Retinal pigment epithelial cell (primary cell): Measurements from ENCODE around the gene SLC35D3.
"Not testable (repeated sequence)": the region's sequence is repeated elsewhere in the genome, so short reads cannot be mapped to it uniquely, and the experiment has no call there.

Experiments
- DNase-seq: peaks from one replicate; pipeline ENCODE4 v3.0.0-alpha.2; 2010; ENCODE audit warnings: low read depth
- H3K4me3 ChIP-seq: 2 replicates; pipeline ENCODE4 v1.5.1; 2011; ENCODE audit warnings: mild to moderate bottlenecking, low read length, control low read depth, moderate library complexity
- TF ChIP-seq, protein P1 (sequence below): conservative IDR thresholded peaks from 2 replicates; pipeline ENCODE4 v1.5.1; 2011; ENCODE audit warnings: low read depth, low read length, control low read depth, inconsistent platforms

SLC35D3 gene

DNA sequence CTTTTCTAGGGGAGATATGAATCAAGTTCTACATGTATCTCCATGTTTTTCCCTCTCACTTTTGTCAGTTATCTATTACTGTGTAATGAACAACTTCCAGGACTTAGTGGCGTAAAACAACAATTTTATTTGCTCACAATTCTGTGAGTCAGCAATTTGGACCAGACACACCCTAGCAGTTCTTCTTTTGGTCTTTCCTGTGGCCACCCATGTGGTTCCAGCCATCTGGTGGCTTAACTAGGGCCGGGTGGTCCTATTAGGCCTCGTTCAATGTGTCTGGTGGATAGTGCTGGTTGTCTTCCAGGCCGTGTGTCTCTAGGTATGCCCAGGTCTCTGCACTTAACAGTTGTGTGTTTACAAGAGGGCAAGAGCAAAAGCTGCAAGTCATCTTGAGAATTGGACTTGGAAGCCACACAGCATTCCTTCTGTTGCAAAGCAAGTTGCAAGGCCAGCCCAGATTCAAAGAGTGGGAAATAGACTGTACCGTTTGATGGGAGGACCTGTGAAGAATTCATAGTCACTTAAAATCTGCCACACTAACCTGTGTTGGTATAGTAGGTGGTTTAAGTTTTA, 20.8 kb upstream of the SLC35D3 start:
- H3K4me3 ChIP-seq: no peak overlapping the region

DNA sequence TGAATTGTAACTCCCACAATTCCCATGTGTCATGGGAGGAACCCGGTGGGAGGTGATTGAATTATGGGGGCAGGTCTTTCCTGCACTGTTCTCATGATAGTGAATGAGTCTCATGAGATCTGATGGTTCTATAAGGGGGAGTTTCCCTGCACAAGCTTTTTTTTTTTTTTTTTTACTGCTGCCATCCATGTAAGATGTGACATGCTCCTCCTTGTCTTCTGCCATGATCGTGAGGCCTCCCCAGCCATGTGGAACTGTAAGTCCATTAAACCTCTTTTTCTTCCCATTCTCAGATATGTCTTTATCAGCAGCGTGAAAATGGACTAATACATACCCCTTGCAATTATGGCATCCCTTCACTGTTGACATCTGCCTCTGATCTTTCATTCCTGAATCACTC, 17.6 kb upstream of the SLC35D3 start:
- H3K4me3 ChIP-seq, DNase-seq: not testable (repeated sequence)

More for the DNA sequence above, 20.8 kb upstream of the SLC35D3 start:
- no peak for DNase-seq
- TF ChIP-seq, protein P1, sequence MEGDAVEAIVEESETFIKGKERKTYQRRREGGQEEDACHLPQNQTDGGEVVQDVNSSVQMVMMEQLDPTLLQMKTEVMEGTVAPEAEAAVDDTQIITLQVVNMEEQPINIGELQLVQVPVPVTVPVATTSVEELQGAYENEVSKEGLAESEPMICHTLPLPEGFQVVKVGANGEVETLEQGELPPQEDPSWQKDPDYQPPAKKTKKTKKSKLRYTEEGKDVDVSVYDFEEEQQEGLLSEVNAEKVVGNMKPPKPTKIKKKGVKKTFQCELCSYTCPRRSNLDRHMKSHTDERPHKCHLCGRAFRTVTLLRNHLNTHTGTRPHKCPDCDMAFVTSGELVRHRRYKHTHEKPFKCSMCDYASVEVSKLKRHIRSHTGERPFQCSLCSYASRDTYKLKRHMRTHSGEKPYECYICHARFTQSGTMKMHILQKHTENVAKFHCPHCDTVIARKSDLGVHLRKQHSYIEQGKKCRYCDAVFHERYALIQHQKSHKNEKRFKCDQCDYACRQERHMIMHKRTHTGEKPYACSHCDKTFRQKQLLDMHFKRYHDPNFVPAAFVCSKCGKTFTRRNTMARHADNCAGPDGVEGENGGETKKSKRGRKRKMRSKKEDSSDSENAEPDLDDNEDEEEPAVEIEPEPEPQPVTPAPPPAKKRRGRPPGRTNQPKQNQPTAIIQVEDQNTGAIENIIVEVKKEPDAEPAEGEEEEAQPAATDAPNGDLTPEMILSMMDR: no peak

DNA sequence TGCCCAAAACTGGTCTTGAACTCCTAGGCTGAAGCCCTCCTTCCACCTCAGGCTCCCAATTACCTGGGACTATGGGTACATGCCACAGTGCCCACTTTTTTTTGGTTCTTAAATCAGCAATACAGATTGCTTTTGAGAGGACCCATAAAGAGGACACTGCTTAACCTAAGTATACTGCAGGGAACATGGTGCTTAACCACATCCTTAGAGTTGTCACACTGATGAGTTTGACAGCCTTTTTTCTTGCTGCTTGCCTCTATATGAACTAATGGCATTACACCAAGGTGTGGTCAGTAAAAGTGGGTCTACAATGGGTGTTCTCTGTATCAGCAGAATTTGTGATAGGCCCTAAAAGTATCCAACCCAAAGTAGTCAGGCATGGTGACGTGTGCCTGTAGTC, 7.2 kb upstream of the SLC35D3 start:
- DNase-seq: no peak
- H3K4me3 ChIP-seq: no peak overlapping the region
- TF ChIP-seq, protein P1: no peak

DNA sequence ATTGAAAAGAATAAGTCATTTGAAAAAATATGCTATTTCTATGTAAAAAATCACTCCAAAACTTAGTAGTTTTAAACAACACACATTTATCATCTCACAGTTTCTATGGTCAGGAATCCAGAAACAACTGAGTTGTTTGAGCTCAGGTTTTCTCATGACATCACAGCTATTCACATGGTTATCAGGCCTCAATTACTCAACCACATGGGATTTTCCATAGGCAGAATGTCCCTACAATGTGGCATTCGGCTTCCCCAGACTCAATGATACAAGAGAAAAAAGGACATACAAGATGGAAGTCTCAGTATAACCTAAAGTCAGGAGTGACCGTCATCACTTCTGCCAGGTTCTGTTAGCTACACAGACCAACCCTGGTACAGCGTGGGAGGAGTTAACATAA, 3.4 kb upstream of the SLC35D3 start:
- TF ChIP-seq, protein P1: no peak
- no peak for DNase-seq
- no peak overlapping the region for H3K4me3 ChIP-seq

DNA sequence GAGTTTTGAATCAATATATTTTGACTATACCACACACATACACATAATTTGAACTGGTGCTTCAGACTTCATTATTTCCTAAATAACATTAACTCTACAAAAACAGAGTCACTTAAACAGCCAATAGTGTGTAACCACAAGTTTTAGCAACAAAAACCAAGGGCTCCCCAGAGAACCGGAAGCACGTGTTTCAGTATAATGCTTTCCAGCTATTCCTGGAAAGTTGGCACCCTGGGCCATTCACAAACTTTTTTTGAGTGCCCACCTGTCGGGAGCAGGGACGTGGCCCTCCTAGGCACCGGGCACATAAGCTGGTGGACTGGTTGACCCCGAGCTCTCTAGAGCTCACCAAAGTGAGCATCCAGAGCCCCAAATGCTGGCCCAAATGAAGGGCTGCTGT, 1.9 kb upstream of the SLC35D3 start:
- TF ChIP-seq, protein P1: no peak
- no peak for DNase-seq
- no peak overlapping the region for H3K4me3 ChIP-seq

DNA sequence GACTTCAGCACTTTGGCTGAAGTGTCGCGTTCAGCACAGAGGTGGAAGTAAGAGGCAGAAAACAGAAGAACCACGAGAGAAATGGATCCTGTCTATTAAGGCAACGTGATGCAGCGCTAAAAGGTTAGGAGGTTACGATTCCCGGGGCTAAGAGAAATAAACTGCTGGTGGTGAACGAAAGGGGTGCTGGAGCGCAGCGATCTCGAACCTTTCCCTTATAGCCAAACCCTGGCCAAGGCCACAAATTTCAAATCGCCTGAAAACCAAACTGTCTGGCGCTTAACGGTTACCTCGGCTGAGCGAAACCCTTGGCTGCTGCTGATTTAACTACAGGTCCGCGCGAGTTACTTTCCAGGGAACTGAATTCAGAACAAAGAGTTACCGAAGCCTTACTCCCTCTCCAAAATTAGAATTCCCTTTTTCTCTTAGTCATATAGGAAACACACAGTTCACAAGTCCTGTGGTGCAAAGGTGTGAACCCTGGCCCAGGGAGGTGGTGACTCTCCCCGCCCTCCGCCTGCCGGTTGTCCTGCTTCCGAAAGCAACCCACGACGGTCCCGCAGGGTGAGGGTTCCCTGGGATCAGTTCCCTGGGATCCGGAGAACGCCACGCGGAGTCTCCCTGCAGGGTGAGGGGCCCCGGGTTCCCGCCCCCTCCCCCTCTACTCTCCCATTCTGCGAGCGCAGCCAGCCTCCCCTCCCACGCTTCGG, 1.3 kb upstream of the SLC35D3 start:
- peak overlapping the region; percentile 34 for H3K4me3 ChIP-seq
- DNase-seq: no peak
- TF ChIP-seq, protein P1: no peak

DNA sequence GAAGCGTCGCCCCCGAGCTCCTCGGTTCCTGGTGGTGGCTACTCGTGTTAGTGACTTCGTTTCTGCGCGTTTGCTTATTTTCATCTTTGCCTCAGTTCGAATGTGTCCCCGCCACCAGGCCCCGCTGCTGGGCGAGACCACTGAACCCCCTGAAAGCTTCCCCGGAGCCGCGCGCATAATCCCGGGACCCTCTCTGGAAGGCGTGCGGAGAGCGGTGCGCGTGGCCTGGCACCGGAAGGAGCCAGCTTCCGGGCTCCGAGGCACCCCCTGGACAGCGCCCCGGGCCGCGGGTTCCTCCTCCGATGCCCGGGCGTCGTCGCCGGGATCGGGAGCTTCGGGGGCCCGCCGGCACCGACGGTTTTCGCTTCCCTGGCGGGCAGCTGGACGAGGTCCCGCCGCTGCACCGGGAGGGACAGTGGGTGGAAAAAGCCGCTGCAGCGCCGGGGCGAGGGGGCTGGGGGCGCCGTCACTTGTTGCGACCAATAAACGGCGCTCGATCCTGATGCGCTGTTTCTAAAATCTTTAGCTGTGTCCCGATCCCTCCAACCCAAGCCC, 643 bp upstream of the SLC35D3 start:
- TF ChIP-seq, protein P1: no peak
- DNase-seq: no peak
- H3K4me3 ChIP-seq: peak overlapping the region; percentile 34
